NCI-H146 treated with DMSO at 0.1 percent for 48 hours (cell line): ENCODE measurements around the gene FGF1.

Experiments
- DNase-seq: peaks from one replicate; lab custom pipeline; 2025; ENCODE audit not compliant: unreplicated experiment; lab: John Stamatoyannopoulos, UW

FGF1 gene

DNA sequence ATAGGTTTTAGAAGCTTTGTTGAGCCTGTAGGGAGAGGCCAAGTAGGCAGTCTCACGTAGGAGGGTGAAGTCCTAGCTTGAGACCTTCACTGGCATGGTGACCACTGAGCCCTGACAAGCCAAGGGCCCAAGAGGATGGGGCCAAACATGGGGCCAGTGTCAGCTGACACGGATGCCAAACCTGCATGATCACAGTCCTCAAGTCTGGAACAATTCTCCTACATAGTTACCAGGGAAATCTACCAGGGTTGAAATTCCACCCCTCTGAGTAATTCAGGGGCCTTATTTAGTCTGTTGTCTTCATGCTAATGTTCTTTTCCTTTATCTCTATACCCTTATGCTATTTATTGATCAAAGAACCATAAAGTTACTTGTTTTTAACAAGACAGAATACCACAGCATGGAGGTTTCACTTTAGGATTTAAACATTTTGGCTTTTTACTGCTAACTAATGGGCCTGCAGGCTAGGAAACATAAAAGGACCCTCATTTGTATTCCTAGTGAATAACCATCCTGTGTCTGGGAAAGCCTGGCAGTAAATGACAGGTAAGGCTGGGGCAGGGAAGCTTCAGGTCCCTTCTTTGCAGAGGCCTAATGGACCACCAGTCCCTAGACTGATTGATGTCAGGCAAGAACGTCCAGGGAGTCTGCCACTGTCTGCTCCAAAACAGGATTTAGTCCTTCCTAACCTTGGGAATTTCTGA lies 140.8 kb downstream of the FGF1 start:
- DNase-seq: no peak

DNA sequence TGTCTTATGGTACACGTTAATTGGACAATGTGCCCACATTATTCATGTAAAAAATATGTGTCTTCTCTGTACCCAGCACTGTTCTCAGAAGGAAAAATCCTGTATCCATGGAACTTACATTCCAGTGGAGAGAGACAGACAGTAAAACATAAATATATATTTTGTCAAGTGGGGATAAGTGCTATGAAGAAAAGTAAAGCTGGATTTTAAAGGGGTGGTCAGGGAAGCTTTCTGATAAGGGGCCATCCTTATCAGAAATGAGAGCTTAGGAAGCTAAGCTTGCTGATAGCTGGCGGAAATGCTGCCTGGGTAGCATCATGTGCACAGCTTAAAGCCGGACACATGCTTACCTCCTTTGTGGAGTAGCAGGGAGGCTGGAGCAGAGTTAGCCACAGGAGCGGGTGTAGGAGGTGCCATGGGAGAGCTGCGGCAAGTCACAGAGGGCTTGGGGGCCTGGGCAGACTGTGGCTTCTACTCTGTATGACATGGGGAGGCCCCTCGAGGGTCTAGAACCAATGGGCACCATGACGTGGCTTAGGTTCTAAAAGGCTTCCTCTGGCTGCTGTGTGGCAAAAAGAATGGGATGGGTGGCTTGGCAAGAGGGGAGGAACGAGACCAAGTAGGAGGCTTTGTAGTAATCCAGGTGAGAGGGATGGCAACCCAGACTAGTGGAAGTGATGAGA lies 141.7 kb downstream of the FGF1 start:
- no peak for DNase-seq

DNA sequence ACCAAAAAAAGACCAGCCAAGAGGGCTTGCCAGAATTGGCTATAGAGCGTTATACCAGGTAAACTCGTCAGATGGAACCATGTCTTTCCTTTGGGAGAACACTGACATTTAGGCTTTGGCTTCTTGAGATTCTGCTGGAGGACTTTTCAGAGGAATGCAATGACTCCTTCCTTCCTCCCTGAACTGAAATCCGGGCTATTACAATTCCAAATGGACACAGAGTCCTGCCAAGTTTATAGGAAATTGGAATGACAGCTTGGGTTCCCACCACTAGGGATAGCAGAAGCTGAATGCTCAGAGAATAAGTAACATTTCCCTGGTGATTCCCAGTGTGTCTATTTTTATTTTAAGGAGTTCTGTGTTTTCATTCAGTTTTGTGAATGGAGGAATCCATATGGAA lies 143.0 kb downstream of the FGF1 start:
- no peak for DNase-seq
